Fibroblast of the aortic adventitia (primary cell): ENCODE results near the gene IGFBP5. TPM values are rescaled to one million over a fixed set of nuclear protein-coding genes. Genes with fewer than 3 reads are reported as not detected.

Experiments used
- DNase-seq: peaks from one replicate; pipeline ENCODE4 v3.0.0-alpha.2; 2010; ENCODE audit warnings: low read depth
- H3K4me3 ChIP-seq: 2 replicates; pipeline ENCODE4 v1.5.1; 2011; ENCODE audit warnings: low read depth, mild to moderate bottlenecking, control low read depth, low read length, moderate library complexity
- total RNA-seq: library from RNA; depleted of rRNA; stranded (reverse); fragments of >200 nt; gene quantifications from 2 replicates; pipeline ENCODE4 v1.2.3, GENCODE V29; 2012; ENCODE audit warnings: low replicate concordance
- TF ChIP-seq, protein P1 (sequence below): IDR thresholded peaks from 2 replicates; pipeline ENCODE4 v1.5.1; 2011; ENCODE audit warnings: mild to moderate bottlenecking, low read length, control low read depth, inconsistent platforms; ENCODE audit not compliant: insufficient read depth

IGFBP5 gene
- total RNA-seq, 1 donor, result 616 TPM

GRCh38 chr2:216717491-216717901 is 22.1 kb upstream of the IGFBP5 start:
- TF ChIP-seq, protein P1, sequence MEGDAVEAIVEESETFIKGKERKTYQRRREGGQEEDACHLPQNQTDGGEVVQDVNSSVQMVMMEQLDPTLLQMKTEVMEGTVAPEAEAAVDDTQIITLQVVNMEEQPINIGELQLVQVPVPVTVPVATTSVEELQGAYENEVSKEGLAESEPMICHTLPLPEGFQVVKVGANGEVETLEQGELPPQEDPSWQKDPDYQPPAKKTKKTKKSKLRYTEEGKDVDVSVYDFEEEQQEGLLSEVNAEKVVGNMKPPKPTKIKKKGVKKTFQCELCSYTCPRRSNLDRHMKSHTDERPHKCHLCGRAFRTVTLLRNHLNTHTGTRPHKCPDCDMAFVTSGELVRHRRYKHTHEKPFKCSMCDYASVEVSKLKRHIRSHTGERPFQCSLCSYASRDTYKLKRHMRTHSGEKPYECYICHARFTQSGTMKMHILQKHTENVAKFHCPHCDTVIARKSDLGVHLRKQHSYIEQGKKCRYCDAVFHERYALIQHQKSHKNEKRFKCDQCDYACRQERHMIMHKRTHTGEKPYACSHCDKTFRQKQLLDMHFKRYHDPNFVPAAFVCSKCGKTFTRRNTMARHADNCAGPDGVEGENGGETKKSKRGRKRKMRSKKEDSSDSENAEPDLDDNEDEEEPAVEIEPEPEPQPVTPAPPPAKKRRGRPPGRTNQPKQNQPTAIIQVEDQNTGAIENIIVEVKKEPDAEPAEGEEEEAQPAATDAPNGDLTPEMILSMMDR, result no peak
- no peak for DNase-seq
- H3K4me3 ChIP-seq, result no peak overlapping the region

- no peak overlapping the region for H3K4me3 ChIP-seq
- DNase-seq, result no peak
- TF ChIP-seq, protein P1, result no peak
Measured at GRCh38 chr2:216716109-216716508, 20.8 kb upstream of the IGFBP5 start.

GRCh38 chr2:216715402-216715974 is 20.1 kb upstream of the IGFBP5 start:
- DNase-seq, result no peak
- TF ChIP-seq, protein P1, result no peak
- no peak overlapping the region for H3K4me3 ChIP-seq

DNA sequence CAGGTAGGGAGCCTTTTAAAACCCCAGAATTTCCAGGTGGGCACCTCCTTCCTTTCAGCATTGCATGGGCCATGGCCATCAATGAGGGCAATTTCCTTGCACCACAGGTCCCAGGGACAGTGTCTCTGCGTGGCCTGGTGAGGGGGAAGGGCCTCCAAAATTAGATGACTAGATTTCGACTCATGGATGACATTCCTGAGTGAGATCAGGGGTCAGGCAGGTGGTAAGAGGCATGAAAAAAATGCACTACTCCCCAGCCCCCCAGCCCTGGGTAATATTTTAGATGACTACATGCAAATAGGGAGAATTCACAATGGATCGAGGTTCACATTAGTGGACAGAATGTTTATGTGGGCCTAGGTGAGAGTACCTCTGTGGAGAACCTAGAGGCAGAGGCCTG is 19.0 kb upstream of the IGFBP5 start:
- TF ChIP-seq, protein P1, result no peak
- DNase-seq, result no peak
- H3K4me3 ChIP-seq, result no peak overlapping the region

DNA sequence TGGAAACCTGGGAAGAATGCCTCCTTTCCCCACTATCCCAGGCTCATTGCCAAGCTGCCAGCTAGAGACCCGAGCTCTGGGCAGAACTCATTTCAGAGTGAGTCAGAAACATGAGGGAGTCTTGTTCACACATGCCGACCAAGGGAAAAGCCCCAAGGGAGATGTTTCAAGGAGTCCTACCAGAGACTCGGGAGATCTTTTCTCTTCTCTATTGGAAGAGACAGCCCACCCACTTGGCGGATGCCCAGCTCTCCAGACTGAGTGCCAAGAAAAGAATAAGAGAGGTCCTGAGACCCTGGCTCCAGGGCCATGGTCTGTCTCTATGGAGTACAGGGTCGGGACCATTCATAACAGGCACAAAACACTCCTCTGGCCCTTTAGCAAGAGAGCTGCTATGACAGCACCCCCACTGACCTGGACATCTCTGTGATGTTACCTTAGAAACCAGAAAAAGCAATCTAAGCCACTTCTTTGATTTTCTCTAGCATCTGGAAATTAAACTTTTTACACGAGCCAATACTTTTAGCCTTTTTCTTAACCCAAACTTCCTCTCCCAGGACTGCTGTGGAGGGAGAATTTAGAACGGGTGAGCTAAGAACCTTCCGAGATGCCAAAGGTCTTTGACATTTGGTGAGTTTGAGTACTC is 18.5 kb upstream of the IGFBP5 start:
- DNase-seq, result peak; percentile 94
- TF ChIP-seq, protein P1, result no peak
- no peak overlapping the region for H3K4me3 ChIP-seq

DNA sequence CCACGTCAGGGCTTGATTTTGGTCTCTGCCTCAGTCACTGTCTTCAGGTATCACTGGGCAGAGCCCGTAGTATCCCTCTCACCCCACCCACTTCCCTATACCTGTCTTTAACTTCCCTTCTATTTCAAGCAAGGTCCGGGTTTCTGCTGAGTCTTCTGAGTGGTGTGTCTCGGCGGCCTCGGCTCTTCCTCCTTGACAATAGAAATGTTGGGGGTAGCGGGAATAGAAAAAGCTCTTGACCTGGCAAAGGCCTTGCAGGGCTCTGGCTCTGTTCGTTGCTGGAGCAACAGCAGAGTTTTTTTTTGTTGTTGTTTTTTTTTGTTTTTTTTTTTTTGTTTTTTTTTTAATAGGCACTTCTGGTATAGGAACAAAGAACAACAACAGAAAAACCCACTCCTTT is 16.0 kb upstream of the IGFBP5 start:
- no peak overlapping the region for H3K4me3 ChIP-seq
- TF ChIP-seq, protein P1, result no peak
- no peak for DNase-seq
